IMR-90 (cell line): Measurements from ENCODE around the gene ATP12A. TPM values are rescaled to one million over a fixed set of nuclear protein-coding genes. Genes with fewer than 3 reads are reported as not detected.

ENCODE experiments used
- ATAC-seq: fragments of 200-7000 bp; cut with Tn5 transposase; 2 replicates; pipeline ENCODE4 v1.9.1; 2020; ENCODE audit warnings: low read depth, mild to moderate bottlenecking, moderate library complexity
- BruUV-seq: library from RNA; stranded (reverse); fragments of 400-500 nt; replicated peaks from 2 replicates; lab custom pipeline; 2021; lab: Mats Ljungman, UMichigan
- CTCF ChIA-PET: fragments of 300-600 bp; formaldehyde crosslinking; extraction: SDS; loops from one replicate; lab custom pipeline; 2021; ENCODE audit warnings: antibody characterized with exemption; lab: Yijun Ruan, JAX
- POLR2A ChIA-PET: fragments of 300-600 bp; sonication (Branson Sonifier 250); formaldehyde crosslinking; loops from one replicate; lab custom pipeline; 2022; ENCODE audit warnings: antibody characterized with exemption; ENCODE audit not compliant: unreplicated experiment; lab: Charles Lee
- DNase-seq: peaks from one replicate; pipeline ENCODE4 v3.0.0; 2013
- H2AFZ ChIP-seq: replicated peaks from 2 replicates; pipeline ENCODE3; 2013; ENCODE audit warnings: low read length, mild to moderate bottlenecking; ENCODE audit not compliant: poor library complexity
- H2AK5ac ChIP-seq: 2 replicates; pipeline ENCODE4 v1.6.1; 2013; ENCODE audit warnings: low read depth, low read length, inconsistent platforms
- H2AK9ac ChIP-seq: replicated peaks from 2 replicates; pipeline ENCODE3; 2013; ENCODE audit warnings: mild to moderate bottlenecking, low read depth, low read length, moderate library complexity; ENCODE audit not compliant: poor library complexity
- H2BK120ac ChIP-seq: 2 replicates; pipeline ENCODE4 v1.6.1; 2013; ENCODE audit warnings: low read depth, low read length, inconsistent platforms
- H2BK15ac ChIP-seq: 3 replicates; pipeline ENCODE4 v1.6.1; 2013; ENCODE audit warnings: low read depth, low read length, inconsistent platforms
- H2BK20ac ChIP-seq: 2 replicates; pipeline ENCODE4 v1.6.1; 2013; ENCODE audit warnings: low read depth, mild to moderate bottlenecking, inconsistent platforms, low read length, moderate library complexity
- H2BK5ac ChIP-seq: 2 replicates; pipeline ENCODE4 v1.6.1; 2013; ENCODE audit warnings: mild to moderate bottlenecking, low read depth, low read length, inconsistent platforms; ENCODE audit not compliant: poor library complexity, severe bottlenecking
- H3K14ac ChIP-seq: replicated peaks from 2 replicates; pipeline ENCODE4 v1.6.1; 2013; ENCODE audit warnings: low read depth, low read length, inconsistent platforms
- H3K18ac ChIP-seq: 2 replicates; pipeline ENCODE4 v1.6.1; 2013; ENCODE audit warnings: low read depth, low read length, control low read depth
- H3K23ac ChIP-seq: 2 replicates; pipeline ENCODE4 v1.6.1; 2013; ENCODE audit warnings: low read depth, low read length, inconsistent platforms
- H3K27ac ChIP-seq: 2 replicates; pipeline ENCODE4 v1.5.1; 2013; ENCODE audit warnings: mild to moderate bottlenecking, control low read depth, low read length; ENCODE audit not compliant: insufficient read depth
- H3K27me3 ChIP-seq: 2 replicates; pipeline ENCODE4 v1.6.1; 2013; ENCODE audit warnings: low read length; ENCODE audit not compliant: control insufficient read depth, insufficient read depth
- H3K36me3 ChIP-seq: 2 replicates; pipeline ENCODE4 v1.6.1; 2013; ENCODE audit warnings: low read length, mixed read lengths; ENCODE audit not compliant: control insufficient read depth, insufficient read depth
- H3K4ac ChIP-seq: 2 replicates; pipeline ENCODE4 v1.6.1; 2013; ENCODE audit warnings: low read depth, low read length, inconsistent platforms
- H3K4me1 ChIP-seq: 2 replicates; pipeline ENCODE4 v1.6.1; 2013; ENCODE audit warnings: low read length, mixed read lengths; ENCODE audit not compliant: control insufficient read depth, insufficient read depth
- H3K4me2 ChIP-seq: 2 replicates; pipeline ENCODE4 v1.6.1; 2013; ENCODE audit warnings: low read depth, mild to moderate bottlenecking, control low read depth, low read length, moderate library complexity
- H3K4me3 ChIP-seq: 2 replicates; pipeline ENCODE4 v1.5.1; 2013; ENCODE audit warnings: low read depth, mild to moderate bottlenecking, control low read depth, low read length, moderate library complexity; ENCODE audit not compliant: insufficient read depth
- H3K56ac ChIP-seq: 2 replicates; pipeline ENCODE4 v1.6.1; 2013; ENCODE audit warnings: low read length, inconsistent platforms; ENCODE audit not compliant: insufficient read depth; ENCODE audit errors: extremely low read depth
- H3K79me1 ChIP-seq, 2 experiments: 2 replicates each; pipeline ENCODE4 v1.6.1; 2013; ENCODE audit warnings: low read length in 2 of 2, inconsistent platforms in 1 of 2, low read depth in 1 of 2
- H3K9ac ChIP-seq: 2 replicates; pipeline ENCODE4 v1.6.1; 2013; ENCODE audit warnings: low read depth, low read length, control low read depth
- H3K9me1 ChIP-seq: 2 replicates; pipeline ENCODE4 v1.6.1; 2013; ENCODE audit warnings: low read length, inconsistent platforms; ENCODE audit not compliant: insufficient read depth
- H3K9me3 ChIP-seq: 2 replicates; pipeline ENCODE4 v1.6.1; 2013; ENCODE audit warnings: low read length; ENCODE audit not compliant: control insufficient read depth, insufficient read depth
- H4K20me1 ChIP-seq: 2 replicates; pipeline ENCODE4 v1.6.1; 2013; ENCODE audit warnings: low read length, inconsistent platforms; ENCODE audit not compliant: insufficient read depth
- H4K5ac ChIP-seq: 2 replicates; pipeline ENCODE4 v1.6.1; 2013; ENCODE audit warnings: mild to moderate bottlenecking, low read depth, low read length, control low read depth
- H4K8ac ChIP-seq, 2 experiments: 2 replicates each; pipeline ENCODE4 v1.6.1; 2013; ENCODE audit warnings: low read depth in 2 of 2, low read length in 2 of 2, control low read depth in 1 of 2, inconsistent platforms in 1 of 2
- H4K91ac ChIP-seq: 2 replicates; pipeline ENCODE4 v1.6.1; 2013; ENCODE audit warnings: low read depth, low read length, inconsistent platforms; ENCODE audit not compliant: insufficient read depth
- SMC3 ChIP-seq: fragments of 150-350 bp; IDR thresholded peaks from 2 replicates; pipeline ENCODE4 v1.6.1; 2016; ENCODE audit warnings: low read depth, mild to moderate bottlenecking, antibody characterized with exemption, low read length, moderate library complexity
- WGBS, 2 experiments: methylation state at CpG; one replicate each; pipeline versions ENCODE4 v1.1.5 to v1.1.7; 2013; ENCODE audit warnings: missing lambda C conversion rate in 2 of 2; ENCODE audit not compliant: insufficient read length in 1 of 2; ENCODE audit errors: extremely low coverage in 2 of 2; 5-methylcytosine and 5-hydroxymethylcytosine counted together
- dilution Hi-C: fragments of 300-500 bp; cut with HindIII; formaldehyde crosslinking; loops from one replicate; pipeline ENCODE4 v1.14.3; 2018; ENCODE audit warnings: low sequenced_read_pairs; ENCODE audit not compliant: unreplicated experiment
- in situ Hi-C: fragments of 300-500 bp; cut with MboI; formaldehyde crosslinking; loops from 3 replicates; pipeline ENCODE4 v1.14.3; 2019; ENCODE audit warnings: low sequenced_read_pairs, inconsistent platforms, mixed read lengths
- intact Hi-C: fragments of 100-400 bp; cut with micrococcal nuclease; formaldehyde crosslinking; loops from 2 replicates; pipeline ENCODE4 v1.10.0; 2022
- polyA plus RNA-seq, 3 experiments: library from polyadenylated mRNA; depleted of rRNA; stranded (reverse); fragments of >200 nt; gene quantifications; 2 replicates each; pipeline ENCODE4 v1.2.3, GENCODE V29; 2012; ENCODE audit warnings: low replicate concordance in 1 of 3
- total RNA-seq: library from RNA; depleted of rRNA; stranded (reverse); fragments of >200 nt; gene quantifications from 2 replicates; pipeline ENCODE4 v1.2.3, GENCODE V29; 2012

The ATP12A gene
- total and polyA plus RNA-seq, 2 of the 4 experiments (the other 2 are of a cell fraction) = not detected

- ATAC-seq = no peak
- WGBS, 2 experiments = no CpG with 5 or more reads among the region's 4 CpGs
- POLR2A ChIA-PET = no interaction called here
These were observed 4.4 kb downstream of the ATP12A start for GRCh38 chr13:24684600-24684998.

More at GRCh38 chr13:24684600-24684998, 4.4 kb downstream of the ATP12A start:
- no TSS peak for BruUV-seq
- no peak for DNase-seq
- CTCF ChIA-PET = interaction anchor here (0.7 kb wide), 1 partner anchor 31 kb away, joined by 3 read pairs; no protein-coding TSS in a partner anchor
- no peak overlapping the region for H2AFZ ChIP-seq
- H2BK120ac ChIP-seq = no peak overlapping the region
- H3K14ac ChIP-seq = no peak overlapping the region
- H4K91ac ChIP-seq = no peak overlapping the region
- no peaks in the 10 kb centered on the region for H3K79me1 ChIP-seq
- peaks cover 43% of the 10 kb centered on the region for H3K27me3 ChIP-seq
- dilution Hi-C loops = no loop called here
- H3K9ac ChIP-seq = no peak overlapping the region
- in situ Hi-C loops = no loop called here
- intact Hi-C loops = no loop called here
- no peak overlapping the region for H4K5ac ChIP-seq
- H3K36me3 ChIP-seq = no peaks in the 10 kb centered on the region
- H2BK5ac ChIP-seq = no peak overlapping the region
- no peak overlapping the region for H2AK9ac ChIP-seq
- H3K4ac ChIP-seq = no peak overlapping the region
- H4K8ac ChIP-seq = no peak overlapping the region
- no peak overlapping the region for H3K27ac ChIP-seq
- H2BK20ac ChIP-seq = no peak overlapping the region
- no peak for TF ChIP-seq SMC3
- H3K4me1 ChIP-seq = no peaks in the 10 kb centered on the region
- no peak overlapping the region for H2AK5ac ChIP-seq
- no peak overlapping the region for H3K18ac ChIP-seq
- H3K23ac ChIP-seq = no peak overlapping the region
- no peaks in the 10 kb centered on the region for H4K20me1 ChIP-seq
- no peak overlapping the region for H2BK15ac ChIP-seq
- H3K4me3 ChIP-seq = no peak overlapping the region
- H3K56ac ChIP-seq = no peak overlapping the region
- H3K9me3 ChIP-seq = no peaks in the 10 kb centered on the region
- no peak overlapping the region for H3K4me2 ChIP-seq
- no peaks in the 10 kb centered on the region; the same call in 1 of the 2 replicates for H3K9me1 ChIP-seq
